GM12892 (cell line): ENCODE data around the gene SLC28A3.

Source experiments
- POLR2A ChIP-seq: IDR thresholded peaks from 2 replicates; pipeline ENCODE4 v1.6.1; 2011; ENCODE audit warnings: low read depth, low read length, control low read depth
- POLR2AphosphoS5 ChIP-seq: IDR thresholded peaks from 2 replicates; pipeline ENCODE4 v1.6.1; 2011; ENCODE audit warnings: low read depth, low read length, control low read depth
- TAF1 ChIP-seq: IDR thresholded peaks from 2 replicates; pipeline ENCODE4 v1.6.1; 2011; ENCODE audit warnings: low read depth, mild to moderate bottlenecking, control low read depth, low read length, borderline replicate concordance

- TF ChIP-seq POLR2AphosphoS5 (no peak), POLR2A (no peak), TAF1 (no peak)
Observed at GRCh38 chr9:84314306-84314705, 26.3 kb downstream of the SLC28A3 start.
